GM21360 (cell line): ENCODE results near the gene AKIP1.

Source experiments
- ATAC-seq: cut with Tn5 transposase; IDR thresholded peaks from one replicate; pipeline ENCODE4 v1.9.1; 2021; ENCODE audit warnings: mild to moderate bottlenecking, moderate library complexity; ENCODE audit not compliant: unreplicated experiment

The AKIP1 gene

GRCh38 chr11:8956860-8957259 lies 45.9 kb downstream of the AKIP1 start:
- no peak for ATAC-seq

GRCh38 chr11:8959546-8960166 lies 48.7 kb downstream of the AKIP1 start:
- peak; percentile 46 for ATAC-seq

- no peak for ATAC-seq
Observed at GRCh38 chr11:8961401-8961800, 50.4 kb downstream of the AKIP1 start.

- ATAC-seq: no peak
Observed at GRCh38 chr11:8962841-8963240, 51.9 kb downstream of the AKIP1 start.

- ATAC-seq: peak; percentile 48
Observed at GRCh38 chr11:8963569-8964323, 52.8 kb downstream of the AKIP1 start.

- ATAC-seq: peak; percentile 72
Observed at GRCh38 chr11:8964324-8965320, 53.6 kb downstream of the AKIP1 start, which contains the start of gene TMEM9B. TMEM9B (minus strand) TSS chr11:8964442; CDS start chr11:8964313, 129 bp downstream.

- ATAC-seq: no peak
Observed at GRCh38 chr11:8967184-8967583, 56.2 kb downstream of the AKIP1 start.
